Sigmoid colon (tissue), 7 donors: ENCODE results near the gene NPTN. TPM values are rescaled to one million over a fixed set of nuclear protein-coding genes. Genes with fewer than 3 reads are reported as not detected.

ENCODE experiments used
- DNase-seq: peaks from one replicate; pipeline ENCODE4 v3.0.0-alpha.2; 2019
- H3K27ac ChIP-seq, 4 donors: fragments of 200-600 bp; sonication (generic); one replicate each; pipeline ENCODE4 v1.5.1; 2016 to 2019; ENCODE audit warnings: mild to moderate bottlenecking in 1 of 4
- H3K27me3 ChIP-seq, 3 donors: fragments of 200-600 bp; sonication (generic); one replicate each; pipeline ENCODE4 v1.5.1; 2019; ENCODE audit warnings: mild to moderate bottlenecking in 1 of 3
- H3K36me3 ChIP-seq, 4 donors: fragments of 200-600 bp; sonication (generic); one replicate each; pipeline ENCODE4 v1.5.1; 2016 to 2019
- H3K4me1 ChIP-seq, 4 donors: fragments of 200-600 bp; sonication (generic); one replicate each; pipeline ENCODE4 v1.5.1; 2017 to 2019
- H3K4me3 ChIP-seq, 4 donors: fragments of 200-600 bp; sonication (generic); one replicate each; pipeline ENCODE4 v1.5.1; 2017 to 2019; ENCODE audit warnings: mild to moderate bottlenecking in 2 of 4, moderate library complexity in 1 of 4
- H3K9me3 ChIP-seq, 4 donors: fragments of 200-600 bp in 3 of 4; sonication (generic) in 3 of 4; one replicate each; pipeline versions ENCODE4 v1.5.1 to v1.6.1; 2013 to 2019
- CTCF ChIP-seq, 4 experiments: fragments of 450-650 bp in 3 of 4; fragments of 200-600 bp in 1 of 4; IDR thresholded peaks; one replicate each; pipeline ENCODE4 v1.5.1; 2016 to 2019; ENCODE audit warnings: antibody characterized with exemption in 4 of 4, mild to moderate bottlenecking in 3 of 4, moderate library complexity in 2 of 4
- EP300 ChIP-seq, 4 donors: sonication (generic); formaldehyde crosslinking; IDR thresholded peaks; one replicate each; pipeline ENCODE4 v1.6.1; 2017; ENCODE audit warnings: antibody characterized with exemption in 4 of 4
- POLR2A ChIP-seq, 2 donors: fragments of 450-650 bp; IDR thresholded peaks; one replicate each; pipeline ENCODE4 v1.6.1; 2016; ENCODE audit warnings: antibody characterized with exemption in 2 of 2, mild to moderate bottlenecking in 2 of 2, moderate library complexity in 2 of 2
- POLR2AphosphoS5 ChIP-seq, 4 donors: sonication (generic); formaldehyde crosslinking; IDR thresholded peaks; one replicate each; pipeline ENCODE4 v1.6.1; 2017; ENCODE audit warnings: antibody characterized with exemption in 4 of 4
- WGBS, 2 donors: extraction: QIAGEN DNeasy Blood & Tissue Kit; methylation state at CpG; one replicate each; pipeline ENCODE4 v1.1.7; 2013; 5-methylcytosine and 5-hydroxymethylcytosine counted together
- intact Hi-C: fragments of 100-400 bp; cut with DNase I; formaldehyde crosslinking; loops from one replicate; pipeline ENCODE4 v1.15.1; 2023
- polyA plus RNA-seq, 3 donors: library from polyadenylated mRNA; stranded (reverse); fragments of 200-250 nt; gene quantifications; one replicate each; pipeline ENCODE4 v1.2.3, GENCODE V29; 2013
- total RNA-seq, 4 donors: library from RNA; depleted of rRNA; stranded (reverse); fragments of >200 nt; gene quantifications; one replicate each; pipeline ENCODE4 v1.1.0, GENCODE V29; 2016
- donor health status: healthy with polysubstance abuse.
- donor health status: Bipolar disorder and iron deficiency.
- donor health status: healthy.

NPTN gene
- total and polyA plus RNA-seq, 7 donors = 40.8 to 320 (median 216) TPM

DNA sequence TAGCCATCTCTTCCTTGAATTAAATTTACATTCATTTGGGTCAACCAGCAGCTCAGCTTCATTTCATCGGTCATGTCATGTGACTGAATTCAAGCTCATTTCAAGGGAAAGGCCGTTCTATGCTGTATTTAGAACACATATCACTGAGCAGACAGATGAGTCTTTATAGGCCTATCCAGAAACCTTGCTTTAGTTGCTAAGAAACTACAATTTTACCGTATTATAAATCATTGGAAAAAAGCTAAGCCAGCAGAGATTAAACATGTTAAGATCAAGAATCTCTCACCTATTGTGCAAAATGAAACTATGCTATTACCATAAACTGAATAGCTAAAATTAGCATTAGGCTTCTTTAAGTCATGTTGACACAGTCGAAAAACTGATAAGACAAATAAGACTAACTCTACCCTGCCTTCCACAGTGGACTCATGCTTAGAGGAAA lies 2.2 kb downstream of the NPTN start:
- Histone ChIP-seq H3K4me3 (peak overlapping the region; percentile 87 to 99 (median 91)), H3K27ac (peak overlapping the region; percentile 96 to 100 (median 99)), H3K36me3 (no peaks in the 10 kb centered on the region), H3K4me1 (peaks cover 0 to 69% (median 64%) of the 10 kb centered on the region in 4 donors), H3K27me3 (no peaks in the 10 kb centered on the region), H3K9me3 (no peaks in the 10 kb centered on the region)
- TF ChIP-seq POLR2A (IDR thresholded peaks at IDR 0.05) (no peak), CTCF (IDR thresholded peaks at IDR 0.05) (no peak), EP300 (IDR thresholded peaks at IDR 0.05) (no peak), POLR2AphosphoS5 (IDR thresholded peaks at IDR 0.05) (peak in 1 of 4 donors; percentile 19)
- WGBS, 2 donors = 9 to 37% methylated on average over 4 of the region's 4 CpGs
- intact Hi-C loops = loop anchor here (5.0 to 10.0 kb wide), 3 partner anchors 59 to 849 kb away; partner anchors contain the start of gene ADPGK
- no peak for DNase-seq

DNA sequence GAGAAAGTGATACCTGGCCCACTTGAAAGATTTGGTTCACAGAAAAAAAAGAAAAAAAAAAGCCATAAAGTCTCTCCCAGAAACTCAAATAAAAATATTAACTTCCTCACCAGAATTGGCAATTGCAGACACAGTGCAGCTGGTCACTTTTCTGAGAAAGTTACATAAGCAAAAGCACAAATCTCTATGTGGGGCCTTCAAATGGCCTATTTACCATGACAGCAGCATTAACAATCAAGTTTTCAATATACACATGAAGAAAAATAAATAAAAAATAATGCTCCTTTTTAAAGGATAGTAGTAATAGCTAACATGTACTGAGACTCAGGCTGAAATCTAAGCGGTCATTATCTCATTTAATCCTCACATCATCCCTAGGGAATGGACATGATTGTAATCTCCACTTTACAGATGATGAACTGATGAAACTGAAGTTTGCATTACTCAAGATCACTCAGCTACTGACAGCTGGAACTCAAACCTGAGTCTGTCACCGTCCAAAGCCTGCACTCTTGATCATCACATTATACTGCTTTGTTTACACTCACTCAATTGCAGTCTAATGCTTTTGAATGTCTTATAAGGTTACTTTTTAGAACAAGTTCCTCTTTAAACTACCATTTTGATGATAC lies 3.3 kb downstream of the NPTN start:
- intact Hi-C loops = loop anchor here (5.0 to 10.0 kb wide), 3 partner anchors 58 to 848 kb away; partner anchors contain the start of gene ADPGK
- H3K27ac ChIP-seq = peak overlapping the region; percentile 96 to 100 (median 99)
- TF ChIP-seq CTCF (IDR thresholded peaks at IDR 0.05) = no peak
- TF ChIP-seq EP300 (IDR thresholded peaks at IDR 0.05) = no peak
- no peak for TF ChIP-seq POLR2AphosphoS5 (IDR thresholded peaks at IDR 0.05)
- TF ChIP-seq POLR2A (IDR thresholded peaks at IDR 0.05) = no peak
- H3K4me3 ChIP-seq = no peak overlapping the region
- WGBS, 2 donors = 16 to 56% methylated on average over 2 of the region's 2 CpGs
- H3K9me3 ChIP-seq = no peaks in the 10 kb centered on the region
- peaks cover 0 to 77% (median 74%) of the 10 kb centered on the region in 4 donors for H3K4me1 ChIP-seq
- H3K27me3 ChIP-seq = no peaks in the 10 kb centered on the region
- no peaks in the 10 kb centered on the region for H3K36me3 ChIP-seq
- DNase-seq = no peak

DNA sequence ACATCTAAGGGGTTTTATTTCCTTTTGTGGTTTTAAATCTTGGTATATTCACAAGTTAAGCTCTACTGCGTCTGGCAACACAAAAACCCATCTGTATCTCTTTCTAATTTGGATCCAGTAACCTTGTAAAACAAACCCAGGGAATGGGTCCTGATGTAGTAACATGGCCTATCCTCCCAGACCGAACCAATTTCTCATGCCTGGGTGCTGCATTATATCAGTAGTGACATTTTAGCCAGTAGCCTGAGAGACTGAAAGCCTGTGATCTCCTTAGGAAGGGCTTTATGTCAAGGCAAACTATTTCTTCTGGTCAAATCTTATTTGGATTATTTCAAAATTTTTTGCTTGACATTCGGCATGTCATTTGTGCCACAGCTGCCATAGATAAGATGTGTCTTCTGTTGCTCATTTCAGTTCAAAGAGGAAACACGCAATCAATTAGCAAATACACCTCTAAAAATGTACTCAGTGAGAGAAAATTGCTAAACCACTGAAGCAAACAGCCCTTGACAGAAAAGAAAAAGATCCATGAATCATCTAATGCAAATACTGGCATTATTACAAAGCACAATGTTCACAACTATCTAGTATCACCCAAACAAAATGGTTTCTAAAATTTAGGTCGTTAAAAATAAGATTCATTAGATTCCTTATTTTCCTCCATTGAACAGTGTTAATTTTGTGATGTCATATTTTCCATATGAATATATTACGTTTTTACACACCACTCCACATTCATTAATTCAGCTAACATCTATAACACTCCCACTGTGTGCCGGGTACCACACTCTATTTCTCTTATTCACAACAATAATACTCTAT lies 4.0 kb downstream of the NPTN start:
- H3K4me1 ChIP-seq = peaks cover 0 to 82% (median 77%) of the 10 kb centered on the region in 4 donors
- peak in 3 of 4 donors; percentile 36 to 70 (median 53) for TF ChIP-seq POLR2AphosphoS5 (IDR thresholded peaks at IDR 0.05)
- no peak for TF ChIP-seq POLR2A (IDR thresholded peaks at IDR 0.05)
- no peak for DNase-seq
- intact Hi-C loops = no loop called here
- H3K4me3 ChIP-seq = no peak overlapping the region
- H3K9me3 ChIP-seq = no peaks in the 10 kb centered on the region
- no peaks in the 10 kb centered on the region for H3K27me3 ChIP-seq
- H3K27ac ChIP-seq = peak overlapping the region; percentile 96 to 100 (median 99)
- WGBS, 2 donors = 41 to 63% methylated on average over 7 of the region's 7 CpGs
- H3K36me3 ChIP-seq = no peaks in the 10 kb centered on the region

DNA sequence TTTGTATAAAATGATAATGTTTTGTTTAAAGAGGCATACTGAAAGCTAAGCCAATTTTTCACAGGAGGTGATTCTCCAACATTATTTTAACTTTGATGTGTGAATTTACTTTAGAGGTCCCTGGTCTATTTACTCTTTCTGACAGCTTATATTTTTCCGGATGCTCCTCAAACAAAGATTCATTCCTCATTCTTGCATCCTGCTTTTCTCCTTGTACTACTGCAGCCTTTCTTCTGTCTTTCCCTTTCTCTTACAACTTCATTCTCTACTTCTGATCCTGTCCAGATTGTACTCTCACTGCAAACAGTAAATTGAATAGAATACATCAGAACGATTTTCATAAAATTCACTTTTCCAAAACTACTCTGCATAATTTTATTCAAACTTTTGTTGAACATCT lies 5.1 kb downstream of the NPTN start:
- Histone ChIP-seq H3K4me3 (no peak overlapping the region), H3K9me3 (no peaks in the 10 kb centered on the region), H3K27me3 (no peaks in the 10 kb centered on the region), H3K27ac (peak overlapping the region; percentile 30 to 100 (median 98)), H3K4me1 (peaks cover 0 to 85% (median 81%) of the 10 kb centered on the region in 4 donors), H3K36me3 (no peaks in the 10 kb centered on the region)
- DNase-seq = no peak
- intact Hi-C loops = no loop called here
- 39 to 57% methylated on average over 2 of the region's 2 CpGs for WGBS, 2 donors
- TF ChIP-seq POLR2A (IDR thresholded peaks at IDR 0.05) = no peak
- peak in 1 of 4 donors; percentile 7 for TF ChIP-seq POLR2AphosphoS5 (IDR thresholded peaks at IDR 0.05)

- no peak overlapping the region for H3K4me3 ChIP-seq
- TF ChIP-seq CTCF (IDR thresholded peaks at IDR 0.05) (no peak), POLR2AphosphoS5 (IDR thresholded peaks at IDR 0.05) (no peak), EP300 (IDR thresholded peaks at IDR 0.05) (no peak), POLR2A (IDR thresholded peaks at IDR 0.05) (no peak)
- 12 to 49% methylated on average over 2 of the region's 2 CpGs for WGBS, 2 donors
- H3K27me3 ChIP-seq = no peaks in the 10 kb centered on the region
- peak overlapping the region; percentile 37 to 100 (median 74) for H3K27ac ChIP-seq
- DNase-seq = no peak
- peaks cover 0 to 100% (median 97%) of the 10 kb centered on the region in 4 donors for H3K4me1 ChIP-seq
- intact Hi-C loops = no loop called here
- H3K9me3 ChIP-seq = no peaks in the 10 kb centered on the region
- no peaks in the 10 kb centered on the region for H3K36me3 ChIP-seq
Measured at GRCh38 chr15:73626072-73626471, 7.1 kb downstream of the NPTN start.
